HG03103 (cell line): ENCODE measurements around the gene DNAI7.

Experiments
- ATAC-seq: cut with Tn5 transposase; IDR thresholded peaks from one replicate; pipeline ENCODE4 v1.9.1; 2021; ENCODE audit warnings: low read depth; ENCODE audit not compliant: unreplicated experiment

Gene DNAI7

GRCh38 chr12:25195056-25195971 is at the start of gene DNAI7, which contains the start of gene ETFRF1:
DNAI7 (minus strand) TSS chr12:25195160; CDS start chr12:25195078, 82 bp downstream.
ETFRF1 (plus strand) TSS chr12:25195237; CDS start chr12:25203957, 8,720 bp downstream.
- ATAC-seq, result peak; percentile 93

DNA sequence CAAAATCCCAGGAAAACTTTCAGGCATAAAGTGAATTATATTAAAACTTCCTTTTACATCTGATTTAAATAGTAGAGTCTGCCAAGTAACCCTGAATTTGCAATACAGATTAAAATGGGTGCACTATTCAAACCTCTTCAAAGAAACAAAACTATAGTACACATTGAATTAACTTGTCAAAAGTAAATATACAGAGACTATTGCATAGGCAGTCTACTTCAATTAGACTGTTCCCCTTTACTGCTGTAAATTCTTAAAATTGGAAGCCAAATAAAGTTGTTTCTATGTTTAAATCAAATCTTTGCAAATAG is 48.7 kb upstream of the DNAI7 start:
- no peak for ATAC-seq

DNA sequence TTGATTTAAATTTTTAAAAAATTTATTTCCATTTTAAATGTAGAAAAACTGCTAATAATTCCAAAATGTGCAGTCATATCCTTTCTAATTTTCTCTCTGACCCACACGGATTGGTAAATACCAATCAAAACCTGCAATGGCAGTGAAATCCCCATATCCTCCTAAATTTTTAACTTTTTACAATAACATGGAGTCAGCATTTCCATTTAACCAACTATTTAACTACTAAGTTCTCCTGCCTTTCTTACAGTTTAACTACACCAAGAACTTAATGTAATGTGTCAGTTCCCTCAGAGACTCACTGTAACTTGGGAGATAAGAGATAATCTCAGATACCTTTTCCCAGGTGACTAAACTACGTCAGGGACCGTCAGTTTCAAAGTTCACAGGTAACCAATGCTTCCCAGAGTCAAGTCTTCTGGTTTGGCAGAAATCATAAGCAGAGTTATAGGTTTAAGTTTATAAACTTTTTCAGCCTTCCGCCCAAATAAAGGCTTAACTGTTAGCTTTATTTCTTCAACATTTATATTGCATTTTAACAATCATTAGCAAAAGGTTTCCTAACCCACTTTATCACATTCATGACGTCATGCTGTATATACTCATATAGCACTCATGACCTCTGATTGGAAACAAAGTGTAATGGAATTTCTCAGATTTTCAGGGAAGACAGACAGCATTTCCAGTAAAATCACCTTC is 48.2 kb upstream of the DNAI7 start:
- no peak for ATAC-seq

DNA sequence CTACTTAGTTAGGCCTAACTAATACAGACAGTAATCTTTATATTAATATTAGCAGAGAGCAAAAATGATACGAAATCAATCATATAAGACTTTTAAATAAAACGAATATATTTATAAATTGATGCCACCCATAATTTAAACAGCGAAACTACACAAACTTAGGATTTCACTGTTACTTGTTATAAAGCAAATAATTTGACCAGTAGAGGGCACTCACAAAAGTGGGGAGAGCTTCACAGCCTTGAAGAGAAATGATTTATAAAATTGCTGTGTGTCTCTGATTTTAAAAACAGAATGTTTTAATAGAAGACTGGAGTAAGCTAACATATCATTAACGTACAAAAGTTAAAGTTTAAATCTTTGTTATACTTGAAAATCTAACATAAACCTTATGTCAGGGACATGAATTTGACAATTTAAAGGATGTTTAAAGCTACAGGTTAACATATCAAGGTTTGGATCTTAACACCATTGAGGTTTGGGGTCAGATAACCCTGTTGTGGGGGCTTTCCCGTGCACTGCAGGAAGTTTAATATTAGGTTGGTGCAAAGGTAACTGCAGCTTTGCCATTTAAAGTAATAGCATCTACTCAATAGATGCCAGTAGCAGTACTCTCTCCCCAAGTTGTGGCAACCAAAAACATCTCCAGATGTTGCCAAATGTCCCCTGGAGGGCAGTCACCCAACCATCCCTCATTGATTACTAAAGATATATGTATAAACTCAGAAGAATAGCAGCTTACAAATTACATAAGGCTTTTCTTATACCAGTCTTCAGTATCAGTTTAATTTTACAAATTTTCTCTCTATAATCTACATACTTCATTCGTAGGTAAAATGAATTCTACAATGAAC is 46.4 kb upstream of the DNAI7 start:
- no peak for ATAC-seq

DNA sequence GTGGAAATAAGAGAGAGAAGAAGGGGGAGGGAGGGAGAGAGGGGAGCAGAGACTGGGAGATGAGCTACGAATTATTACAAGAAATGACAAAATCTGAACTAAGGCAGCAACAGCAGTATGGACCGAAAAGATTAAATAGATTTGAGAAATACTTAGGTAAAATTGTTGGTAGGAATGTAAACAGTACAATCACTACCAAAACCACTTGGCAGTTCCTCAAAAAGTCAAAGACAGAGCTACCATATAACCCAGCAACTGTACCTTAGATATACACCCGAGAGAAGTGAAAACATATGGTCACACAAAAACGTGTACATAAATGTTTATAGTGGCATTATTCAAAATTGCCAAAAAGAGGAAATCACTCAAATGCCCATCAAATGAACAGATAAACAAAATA is 41.7 kb upstream of the DNAI7 start:
- no peak for ATAC-seq

DNA sequence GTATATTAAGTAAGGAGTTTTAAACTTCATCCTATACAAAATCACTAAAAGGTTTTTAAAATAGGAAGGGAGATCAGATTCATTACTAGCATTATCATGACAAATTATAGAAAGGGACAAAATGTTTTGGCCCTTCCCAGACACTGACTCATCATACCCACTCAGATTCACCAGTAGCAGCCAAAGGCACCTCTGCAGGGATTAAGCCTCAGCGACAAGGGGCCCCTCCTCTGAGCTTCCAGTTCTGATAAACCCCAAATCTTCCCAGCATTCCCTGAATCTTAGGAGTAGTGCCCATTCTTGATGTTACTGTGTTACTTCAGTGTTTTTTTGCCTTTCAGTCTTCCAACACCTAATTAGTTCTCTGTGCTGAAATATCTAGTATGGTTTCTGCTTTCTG is 41.2 kb upstream of the DNAI7 start:
- ATAC-seq, result no peak

DNA sequence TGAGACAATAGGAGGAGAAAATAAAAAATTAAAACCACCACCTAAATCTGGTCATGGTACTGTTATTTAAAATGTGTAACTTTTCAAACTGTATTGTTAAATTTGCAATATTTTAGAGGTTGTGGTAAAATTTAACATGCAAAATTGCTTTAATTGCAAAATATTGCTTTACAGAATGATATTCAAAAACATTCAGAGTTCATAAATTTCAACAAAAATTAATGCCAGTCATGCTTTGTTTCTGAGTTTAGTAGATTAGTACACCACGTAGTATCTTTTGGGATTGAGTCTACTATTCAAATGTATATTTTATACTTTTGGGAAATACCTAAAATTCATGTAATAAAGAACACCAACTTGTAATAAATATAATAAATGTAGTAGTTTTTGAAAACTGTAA is 18.4 kb upstream of the DNAI7 start:
- no peak for ATAC-seq

- ATAC-seq, result no peak
Observed at GRCh38 chr12:25208554-25208953, 13.6 kb upstream of the DNAI7 start.

- no peak for ATAC-seq
Observed at GRCh38 chr12:25207846-25208245, 12.9 kb upstream of the DNAI7 start.

DNA sequence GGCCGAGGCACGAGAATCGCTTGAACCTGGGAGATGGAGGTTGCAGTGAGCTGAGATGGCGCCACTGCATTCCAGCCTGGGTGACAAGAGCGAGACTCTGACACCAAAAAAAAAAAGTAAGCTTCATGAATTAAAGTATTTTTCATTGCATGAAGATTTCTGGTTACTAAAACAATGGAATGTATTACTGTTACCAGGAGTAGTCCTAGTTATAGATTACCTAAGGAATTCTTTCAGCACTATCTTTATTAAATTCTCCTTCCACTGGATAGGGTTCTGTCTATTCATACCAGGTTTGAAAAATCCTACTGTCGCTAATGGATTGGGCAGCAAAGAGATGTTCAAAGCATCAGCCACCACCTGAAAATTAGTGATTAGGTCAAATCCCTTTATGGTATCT is 12.5 kb upstream of the DNAI7 start:
- no peak for ATAC-seq

GRCh38 chr12:25202137-25202536 is 7.2 kb upstream of the DNAI7 start:
- no peak for ATAC-seq

DNA sequence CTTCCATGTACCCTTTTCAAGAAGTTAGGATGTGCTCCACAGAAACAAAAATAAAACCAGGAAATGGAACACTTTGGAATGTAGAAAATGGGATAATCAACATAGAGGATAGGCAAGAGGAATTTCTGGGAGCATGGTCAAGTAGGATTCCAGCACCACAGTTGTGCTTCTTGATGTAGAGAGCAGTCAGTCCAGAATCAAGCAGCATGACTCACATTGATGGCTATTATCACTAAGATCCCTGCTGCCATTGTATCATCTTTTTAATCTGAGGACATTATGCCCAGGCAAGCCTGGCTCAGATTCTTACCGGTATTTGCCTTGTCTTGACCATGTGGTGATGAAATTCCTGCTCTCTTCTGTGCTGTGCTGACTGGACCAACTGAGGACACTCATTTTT is 5.7 kb upstream of the DNAI7 start:
- ATAC-seq, result no peak

GRCh38 chr12:25197608-25198007 is 2.6 kb upstream of the DNAI7 start:
- no peak for ATAC-seq

DNA sequence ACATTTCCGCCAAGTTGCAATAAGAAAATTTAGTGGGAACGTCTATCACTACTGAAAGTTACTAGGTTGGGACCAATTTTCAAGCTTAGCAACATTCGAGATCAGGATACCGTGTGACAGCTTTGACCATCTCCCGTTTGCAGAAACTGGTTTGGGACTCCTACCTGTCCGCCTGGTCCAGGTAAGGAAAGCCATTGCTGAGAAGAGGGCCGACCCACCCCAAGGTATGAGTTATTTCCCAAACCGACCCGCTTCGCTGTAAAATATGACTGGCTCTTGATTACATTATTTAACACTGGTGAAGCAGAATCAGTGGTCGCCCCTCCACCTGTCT is 271 bp downstream of the DNAI7 start:
- no peak for ATAC-seq

GRCh38 chr12:25194214-25194613 is 746 bp downstream of the DNAI7 start:
- no peak for ATAC-seq

DNA sequence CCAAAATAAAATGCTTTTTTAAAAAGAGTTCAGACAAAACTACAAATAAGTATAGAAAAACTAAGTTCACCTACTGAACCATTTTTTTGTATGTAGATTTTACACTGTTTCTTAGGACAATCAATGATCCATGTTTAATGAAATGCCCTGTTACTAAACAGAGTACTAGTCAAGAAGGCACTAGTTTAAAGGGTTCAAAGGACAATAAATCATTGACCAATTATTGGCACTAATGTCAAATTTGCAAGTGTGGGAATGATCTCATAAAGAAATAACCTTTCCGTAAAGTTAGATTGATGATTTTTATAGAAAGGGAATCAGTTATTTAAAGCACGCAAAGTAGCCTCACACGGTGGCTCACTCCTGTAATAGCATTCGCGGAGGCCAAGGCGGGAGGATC is 4.2 kb downstream of the DNAI7 start:
- ATAC-seq, result no peak

GRCh38 chr12:25189656-25190055 is 5.3 kb downstream of the DNAI7 start:
- ATAC-seq, result no peak

DNA sequence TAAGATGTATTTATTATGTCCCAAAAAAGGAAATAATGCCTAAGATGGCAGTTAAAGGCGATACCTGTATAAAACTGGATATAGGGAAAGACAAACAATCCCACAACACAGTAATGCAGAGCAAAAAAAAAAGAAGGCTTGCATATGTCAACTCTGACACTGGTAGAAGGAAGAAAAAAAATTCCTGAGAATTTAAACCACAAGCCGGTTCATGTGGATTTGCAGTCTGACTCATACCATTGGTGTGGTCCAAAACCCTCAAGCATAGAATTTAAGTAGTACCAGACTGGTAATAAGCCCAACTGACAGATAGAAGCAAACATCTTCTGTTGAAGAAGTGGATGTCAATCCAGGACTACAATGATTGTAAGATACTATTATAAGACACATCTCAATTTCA is 7.2 kb downstream of the DNAI7 start:
- no peak for ATAC-seq

- ATAC-seq, result peak; percentile 76
Observed at GRCh38 chr12:25186788-25187402, 8.1 kb downstream of the DNAI7 start.

- ATAC-seq, result peak; percentile 53
Observed at GRCh38 chr12:25186038-25186787, 8.7 kb downstream of the DNAI7 start.
